Pancreas (tissue), 10 donors: ENCODE data around the gene NT5DC1. TPM values are rescaled to one million over a fixed set of nuclear protein-coding genes. Genes with fewer than 3 reads are reported as not detected.

Source experiments
- ATAC-seq, 4 donors: fragments of 200-7000 bp; cut with Tn5 transposase; one replicate each; pipeline versions ENCODE4 v1.8.0 to v1.9.1; 2020; ENCODE audit warnings: mild to moderate bottlenecking in 4 of 4, moderate library complexity in 4 of 4
- DNase-seq, 6 donors: peaks; one replicate each; pipeline ENCODE4 v3.0.0-alpha.2; 2020
- FAIRE-seq: peaks from 2 replicates; lab custom pipeline; 2012; peaks lifted over from hg19 to GRCh38; lab: Jason Lieb, UNC
- H3K27ac ChIP-seq, 4 donors: fragments of 200-600 bp; sonication (generic); 1 replicate in 3 of 4; 2 replicates in 1 of 4; pipeline versions ENCODE4 v1.5.0 to v1.8.0; 2020
- H3K27me3 ChIP-seq, 4 donors: fragments of 200-600 bp; one replicate each; pipeline ENCODE4 v1.8.0; 2021
- H3K36me3 ChIP-seq, 3 donors: fragments of 200-600 bp; sonication (generic) in 1 of 3; one replicate each; pipeline versions ENCODE4 v1.5.0 to v1.8.0; 2020 to 2021
- H3K4me1 ChIP-seq, 3 donors: fragments of 200-600 bp; one replicate each; pipeline ENCODE4 v1.8.0; 2021
- H3K4me3 ChIP-seq, 4 donors: fragments of 200-600 bp; sonication (generic) in 2 of 4; one replicate each; pipeline versions ENCODE4 v1.5.0 to v1.8.0; 2020 to 2021
- H3K9me3 ChIP-seq, 4 donors: fragments of 200-600 bp; one replicate each; pipeline ENCODE4 v1.8.0; 2021
- CTCF ChIP-seq, 4 donors: fragments of 200-600 bp; sonication (generic) in 3 of 4; IDR thresholded peaks; one replicate each; pipeline versions ENCODE4 v1.5.0 to v1.8.0; 2021; ENCODE audit warnings: antibody characterized with exemption in 4 of 4
- WGBS, 2 donors: extraction: QIAGEN DNeasy Blood & Tissue Kit; methylation state at CpG; one replicate each; pipeline ENCODE4 v1.1.7; 2013; 5-methylcytosine and 5-hydroxymethylcytosine counted together
- intact Hi-C, 3 donors: fragments of 100-400 bp; cut with DNase I; formaldehyde crosslinking; loops; one replicate each; pipeline versions ENCODE4 v1.11.1 to v1.14.2; 2022
- polyA plus RNA-seq, 2 donors: library from polyadenylated mRNA; stranded (reverse); fragments of 200-250 nt; gene quantifications; one replicate each; pipeline ENCODE4 v1.2.3, GENCODE V29; 2013
- total RNA-seq, 6 donors: library from RNA; stranded (reverse); fragmentation: NEBNext Ultra II Directional in 4 of 6; extraction: Animal tissue kit (Norgen Biotek cat#: 25700) in 4 of 6; gene quantifications; one replicate each; pipeline versions ENCODE4 v1.2.1 to v1.2.4, GENCODE V29; 2021 to 2023
- donor health status: healthy with polysubstance abuse.
- donor health status: DM: no; HTN: no; CAD: no; lungs with moderate emphysema.
- donor health status: DM: no; HTN: no; CAD: no.
- donor health status: control.
- donor health status: control.
- donor health status: Bipolar disorder and iron deficiency.
- donor health status: DM: yes; HTN: yes; CAD: no.
- donor health status: DM: no; HTN: no; CAD: no.
- donor health status: DM: no; HTN: no; CAD: no.
- donor health status: DM: yes; HTN: yes; CAD: no.

The NT5DC1 gene
- total and polyA plus RNA-seq, 8 donors, result 4.4 to 28.3 (median 20.4) TPM

GRCh38 chr6:116266803-116267202, 166.2 kb downstream of the NT5DC1 start:
- TF ChIP-seq CTCF (IDR thresholded peaks at IDR 0.05), result no peak
- Histone ChIP-seq H3K27me3 (no peaks in the 10 kb centered on the region), H3K9me3 (no peaks in the 10 kb centered on the region), H3K27ac (no peak overlapping the region), H3K4me1 (peaks cover 0 to 4% (median 0%) of the 10 kb centered on the region in 3 donors), H3K4me3 (no peak overlapping the region), H3K36me3 (no peaks in the 10 kb centered on the region)
- intact Hi-C loops, result no loop called here
- ATAC-seq, result no peak
- no peak for FAIRE-seq
- DNase-seq, result no peak

- Histone ChIP-seq H3K27me3 (no peaks in the 10 kb centered on the region), H3K36me3 (no peaks in the 10 kb centered on the region), H3K4me3 (no peak overlapping the region), H3K4me1 (peaks cover 0 to 4% (median 0%) of the 10 kb centered on the region in 3 donors), H3K9me3 (no peaks in the 10 kb centered on the region), H3K27ac (no peak overlapping the region)
- intact Hi-C loops, result no loop called here
- DNase-seq, result no peak
- no peak for ATAC-seq
- 59% methylated on average over 3 of the region's 3 CpGs for WGBS, 2 donors
- no peak for FAIRE-seq
- TF ChIP-seq CTCF (IDR thresholded peaks at IDR 0.05), result no peak
Measured at GRCh38 chr6:116267836-116268588, 167.4 kb downstream of the NT5DC1 start.

GRCh38 chr6:116268589-116269293, 168.1 kb downstream of the NT5DC1 start:
- Histone ChIP-seq H3K4me1 (peaks cover 0 to 4% (median 0%) of the 10 kb centered on the region in 3 donors), H3K27me3 (no peaks in the 10 kb centered on the region), H3K4me3 (no peak overlapping the region), H3K9me3 (no peaks in the 10 kb centered on the region), H3K36me3 (peaks cover 0 to 5% (median 0%) of the 10 kb centered on the region in 3 donors), H3K27ac (no peak overlapping the region)
- TF ChIP-seq CTCF (IDR thresholded peaks at IDR 0.05), result peak; percentile 6 to 68 (median 54)
- WGBS, 2 donors, result 34% methylated on average over 3 of the region's 3 CpGs
- peak; percentile 43 for FAIRE-seq
- DNase-seq, result no peak
- intact Hi-C loops, result no loop called here
- ATAC-seq, result peak; percentile 64 to 97 (median 86)

GRCh38 chr6:116271149-116271708, 170.6 kb downstream of the NT5DC1 start:
- Histone ChIP-seq H3K27ac (no peak overlapping the region), H3K36me3 (peaks cover 0 to 12% (median 0%) of the 10 kb centered on the region in 3 donors), H3K27me3 (no peaks in the 10 kb centered on the region), H3K4me1 (peaks cover 11 to 13% (median 12%) of the 10 kb centered on the region in 3 donors), H3K4me3 (no peak overlapping the region), H3K9me3 (no peaks in the 10 kb centered on the region)
- DNase-seq (no peak), FAIRE-seq (no peak), ATAC-seq (no peak)
- no peak for TF ChIP-seq CTCF (IDR thresholded peaks at IDR 0.05)
- 36 to 74% methylated on average over 2 of the region's 2 CpGs for WGBS, 2 donors
- intact Hi-C loops, result loop anchor here in 1 of 3 donors (10.0 kb wide), 1 partner anchor 254 kb away; no protein-coding TSS in a partner anchor
